Karpas-422 (cell line): Measurements from ENCODE around the gene STMN3. TPM values are rescaled to one million over a fixed set of nuclear protein-coding genes. Genes with fewer than 3 reads are reported as not detected.
"Not testable (repeated sequence)": the region's sequence is repeated elsewhere in the genome, so short reads cannot be mapped to it uniquely, and the experiment has no call there.

Source experiments
- DNase-seq: peaks from one replicate; pipeline ENCODE4 v3.0.0-alpha.2; 2015
- H2AFZ ChIP-seq: fragments of 200-600 bp; sonication (generic); 2 replicates; pipeline ENCODE4 v1.6.1; 2014; ENCODE audit warnings: antibody characterized with exemption, low read length, mixed read lengths
- H3K27ac ChIP-seq: fragments of 200-600 bp; sonication (generic); 2 replicates; pipeline ENCODE4 v1.5.1; 2014; ENCODE audit warnings: mild to moderate bottlenecking, low read length, moderate library complexity
- H3K27me3 ChIP-seq: fragments of 200-600 bp; sonication (generic); 2 replicates; pipeline ENCODE4 v1.6.1; 2014; ENCODE audit warnings: low read length, mixed read lengths
- H3K36me3 ChIP-seq: fragments of 200-600 bp; sonication (generic); 2 replicates; pipeline ENCODE4 v1.6.1; 2014; ENCODE audit warnings: low read length, mixed read lengths; ENCODE audit not compliant: insufficient read depth
- H3K4me1 ChIP-seq: fragments of 200-600 bp; sonication (generic); 2 replicates; pipeline ENCODE4 v1.6.1; 2014; ENCODE audit warnings: mild to moderate bottlenecking, low read length, mixed read lengths
- H3K4me2 ChIP-seq: fragments of 200-600 bp; sonication (generic); 2 replicates; pipeline ENCODE4 v1.6.1; 2014; ENCODE audit warnings: low read length, low read depth, mild to moderate bottlenecking; ENCODE audit not compliant: poor library complexity, severe bottlenecking
- H3K4me3 ChIP-seq: fragments of 200-600 bp; sonication (generic); 2 replicates; pipeline ENCODE4 v1.5.1; 2014; ENCODE audit warnings: mild to moderate bottlenecking, antibody characterized with exemption, low read length, mixed read lengths
- H3K79me2 ChIP-seq: fragments of 200-600 bp; sonication (generic); 2 replicates; pipeline ENCODE4 v1.6.1; 2014; ENCODE audit warnings: mild to moderate bottlenecking, low read length, mixed read lengths
- H3K9ac ChIP-seq: fragments of 200-600 bp; sonication (generic); 2 replicates; pipeline ENCODE4 v1.6.0; 2014; ENCODE audit warnings: low read length
- H3K9me2 ChIP-seq: fragments of 200-600 bp; sonication (generic), shearing (Covaris generic); replicated peaks from 2 replicates; pipeline ENCODE4 v1.6.0; 2014; ENCODE audit warnings: mild to moderate bottlenecking, low read length, moderate library complexity; ENCODE audit not compliant: insufficient read depth
- H3K9me3 ChIP-seq: fragments of 300-700, 200-600 bp; sonication (generic); 2 replicates; pipeline ENCODE4 v1.6.1; 2014; ENCODE audit warnings: low read length, mixed read lengths
- H4K20me1 ChIP-seq: fragments of 200-600 bp; sonication (generic); 2 replicates; pipeline ENCODE4 v1.6.1; 2014; ENCODE audit warnings: mild to moderate bottlenecking, antibody characterized with exemption, low read length, low read depth; ENCODE audit not compliant: insufficient read depth
- total RNA-seq: library from RNA; depleted of rRNA; stranded (reverse); fragments of >200 nt; shearing (Covaris generic); gene quantifications from 2 replicates; pipeline ENCODE4 v1.2.3, GENCODE V29; 2014; ENCODE audit warnings: low replicate concordance

The STMN3 gene
- total RNA-seq, 1 experiment from 2014 or later: 1.4 TPM

GRCh38 chr20:63661959-63662812 lies 9.0 kb upstream of the STMN3 start:
- H3K4me3 ChIP-seq: no peak overlapping the region
- no peaks in the 10 kb centered on the region for H3K27me3 ChIP-seq
- no peak overlapping the region for H2AFZ ChIP-seq
- DNase-seq: no peak
- peaks cover 16% of the 10 kb centered on the region for H3K79me2 ChIP-seq
- no peak overlapping the region for H3K9ac ChIP-seq
- no peak overlapping the region for H3K27ac ChIP-seq
- no peak overlapping the region for H3K4me2 ChIP-seq
- peaks cover 17% of the 10 kb centered on the region for H3K4me1 ChIP-seq
- no peaks in the 10 kb centered on the region for H3K36me3 ChIP-seq
- H3K9me3 ChIP-seq: no peaks in the 10 kb centered on the region
- H4K20me1 ChIP-seq: no peaks in the 10 kb centered on the region
- no peaks in the 10 kb centered on the region for H3K9me2 ChIP-seq

- Histone ChIP-seq H3K4me3 (no peak overlapping the region), H3K27me3 (no peaks in the 10 kb centered on the region), H3K36me3 (no peaks in the 10 kb centered on the region), H3K27ac (no peak overlapping the region), H2AFZ (no peak overlapping the region), H3K4me1 (peaks cover 18% of the 10 kb centered on the region), H4K20me1 (no peaks in the 10 kb centered on the region), H3K79me2 (peaks cover 16% of the 10 kb centered on the region), H3K4me2 (no peak overlapping the region), H3K9me2 (no peaks in the 10 kb centered on the region), H3K9ac (no peak overlapping the region), H3K9me3 (no peaks in the 10 kb centered on the region)
- DNase-seq: no peak
Measured at GRCh38 chr20:63661108-63661507, 7.9 kb upstream of the STMN3 start.

GRCh38 chr20:63660622-63661021 lies 7.4 kb upstream of the STMN3 start:
- Histone ChIP-seq H3K79me2 (peaks cover 16% of the 10 kb centered on the region), H2AFZ (no peak overlapping the region), H3K4me3 (no peak overlapping the region), H3K4me1 (peaks cover 18% of the 10 kb centered on the region), H4K20me1 (no peaks in the 10 kb centered on the region), H3K36me3 (no peaks in the 10 kb centered on the region), H3K27me3 (no peaks in the 10 kb centered on the region), H3K4me2 (no peak overlapping the region), H3K9me2 (no peaks in the 10 kb centered on the region), H3K27ac (no peak overlapping the region), H3K9ac (no peak overlapping the region), H3K9me3 (no peaks in the 10 kb centered on the region)
- DNase-seq: no peak

- H3K9ac ChIP-seq, H3K27me3 ChIP-seq, H3K9me2 ChIP-seq, H3K9me3 ChIP-seq, H3K4me3 ChIP-seq, H3K36me3 ChIP-seq, H4K20me1 ChIP-seq, H3K4me2 ChIP-seq, H3K27ac ChIP-seq, H2AFZ ChIP-seq, DNase-seq: not testable (repeated sequence)
- Histone ChIP-seq H3K4me1 (peaks cover 18% of the 10 kb centered on the region), H3K79me2 (peaks cover 16% of the 10 kb centered on the region)
Measured at GRCh38 chr20:63660174-63660573, 7.0 kb upstream of the STMN3 start.

GRCh38 chr20:63659370-63659769 lies 6.1 kb upstream of the STMN3 start:
- H3K4me1 ChIP-seq: peaks cover 18% of the 10 kb centered on the region
- H3K9ac ChIP-seq: peak overlapping the region; percentile 93
- H3K9me3 ChIP-seq: no peaks in the 10 kb centered on the region
- H3K4me2 ChIP-seq: peak overlapping the region; percentile 91
- no peaks in the 10 kb centered on the region for H3K27me3 ChIP-seq
- DNase-seq: no peak
- H4K20me1 ChIP-seq: no peaks in the 10 kb centered on the region
- H3K27ac ChIP-seq: no peak overlapping the region
- H3K4me3 ChIP-seq: peak overlapping the region; percentile 98
- H3K9me2 ChIP-seq: no peaks in the 10 kb centered on the region
- no peaks in the 10 kb centered on the region for H3K36me3 ChIP-seq
- no peak overlapping the region for H2AFZ ChIP-seq
- peaks cover 16% of the 10 kb centered on the region for H3K79me2 ChIP-seq

- peaks cover 18% of the 10 kb centered on the region for H3K4me1 ChIP-seq
- no peak overlapping the region; the same call in 1 of the 2 replicates for H3K27ac ChIP-seq
- peak; percentile 74 for DNase-seq
- H3K79me2 ChIP-seq: peaks cover 16% of the 10 kb centered on the region
- H3K9me2 ChIP-seq: no peaks in the 10 kb centered on the region
- H3K9me3 ChIP-seq: no peaks in the 10 kb centered on the region
- H3K4me3 ChIP-seq: peak overlapping the region; percentile 98
- H3K27me3 ChIP-seq: no peaks in the 10 kb centered on the region
- H3K9ac ChIP-seq: peak overlapping the region; percentile 93
- H2AFZ ChIP-seq: peak overlapping the region; percentile 94
- H4K20me1 ChIP-seq: no peaks in the 10 kb centered on the region
- H3K4me2 ChIP-seq: peak overlapping the region; percentile 91
- H3K36me3 ChIP-seq: no peaks in the 10 kb centered on the region
Measured at GRCh38 chr20:63658749-63659187, 5.5 kb upstream of the STMN3 start.

- Histone ChIP-seq H3K9me2 (no peaks in the 10 kb centered on the region), H3K4me3 (peak within 1 kb of the TSS; percentile 98)
- peak; percentile 96 for DNase-seq
Measured at GRCh38 chr20:63657937-63658748, 4.9 kb upstream of the STMN3 start, which contains the start of gene RTEL1. TSS of gene RTEL1 (plus strand) at chr20:63658312. CDS start at chr20:63659403, 1,091 bp downstream.

More at GRCh38 chr20:63657937-63658748, 4.9 kb upstream of the STMN3 start, which contains the start of gene RTEL1:
- no peaks in the 10 kb centered on the region for H3K27me3 ChIP-seq
- no peaks in the 10 kb centered on the region for H4K20me1 ChIP-seq
- H3K9me3 ChIP-seq: no peaks in the 10 kb centered on the region
- peak within 1 kb of the TSS; percentile 91 for H3K4me2 ChIP-seq
- H3K4me1 ChIP-seq: peaks cover 18% of the 10 kb centered on the region
- peak within 1 kb of the TSS; percentile 93 for H3K9ac ChIP-seq
- H2AFZ ChIP-seq: peak within 1 kb of the TSS; percentile 94
- peaks cover 16% of the 10 kb centered on the region for H3K79me2 ChIP-seq
- peak within 1 kb of the TSS; percentile 41; the same call in 1 of the 2 replicates for H3K27ac ChIP-seq
- H3K36me3 ChIP-seq: no peaks in the 10 kb centered on the region
